Measurements from ENCODE around the gene MICAL3.

MICAL3 gene

DNA sequence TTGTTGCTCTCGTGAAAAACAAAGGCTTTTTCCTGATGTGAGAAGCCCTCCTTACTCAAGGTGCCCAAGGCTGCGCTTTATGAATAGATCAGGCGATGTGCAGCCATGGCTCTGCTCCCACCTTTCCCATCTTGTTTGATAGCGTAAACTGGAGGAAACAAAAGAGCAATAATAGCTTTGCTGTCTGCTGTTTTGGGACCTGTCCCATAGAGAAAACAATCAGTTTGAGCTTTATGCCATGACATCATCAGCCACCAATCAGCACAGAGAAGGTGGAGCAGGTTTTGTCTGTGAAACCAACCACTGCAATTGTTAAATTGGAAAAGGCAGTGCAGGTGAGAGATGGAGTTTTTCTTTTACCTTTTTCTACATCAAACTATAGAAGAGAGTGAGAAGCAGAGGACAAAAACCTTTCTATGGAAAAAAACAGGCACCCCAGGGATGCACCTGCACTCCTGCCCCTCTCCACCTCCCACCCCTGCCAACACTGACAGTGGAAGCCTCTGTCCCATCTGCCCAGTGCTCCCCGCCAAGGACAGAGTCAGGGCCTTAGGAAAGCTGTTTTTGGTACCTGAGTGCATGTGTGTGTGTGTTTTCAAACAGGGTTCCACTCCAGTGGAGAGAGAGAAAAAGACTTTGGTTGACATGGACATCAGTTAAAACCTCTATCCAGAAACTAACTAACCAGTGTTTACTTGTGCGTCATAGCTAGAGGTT lies 80.7 kb downstream of the MICAL3 start:
- ATAC-seq = no peak
- TF ChIP-seq BACH2 (CRISPR knock-in tag; IDR thresholded peaks at IDR 0.05; ENCODE audit: borderline replicate concordance) (no peak), GLIS3 (CRISPR knock-in tag; IDR thresholded peaks at IDR 0.05) (no peak), SNAI2 (CRISPR knock-in tag; IDR thresholded peaks at IDR 0.05) (no peak), ZFP3 (CRISPR knock-in tag; IDR thresholded peaks at IDR 0.05) (no peak), RARB (CRISPR knock-in tag; IDR thresholded peaks at IDR 0.05) (no peak), CSDC2 (CRISPR knock-in tag; IDR thresholded peaks at IDR 0.05) (no peak), ZNF70 (CRISPR knock-in tag; IDR thresholded peaks at IDR 0.05) (no peak), ZNF565 (CRISPR knock-in tag; conservative IDR thresholded peaks at IDR 0.05; ENCODE audit: low read depth) (no peak), PPARA (CRISPR knock-in tag; IDR thresholded peaks at IDR 0.05; ENCODE audit: borderline replicate concordance) (no peak), ZNF8 (CRISPR knock-in tag; IDR thresholded peaks at IDR 0.05) (no peak), ESRRG (CRISPR knock-in tag; IDR thresholded peaks at IDR 0.05) (no peak)
- TF ChIP-seq, protein P1, sequence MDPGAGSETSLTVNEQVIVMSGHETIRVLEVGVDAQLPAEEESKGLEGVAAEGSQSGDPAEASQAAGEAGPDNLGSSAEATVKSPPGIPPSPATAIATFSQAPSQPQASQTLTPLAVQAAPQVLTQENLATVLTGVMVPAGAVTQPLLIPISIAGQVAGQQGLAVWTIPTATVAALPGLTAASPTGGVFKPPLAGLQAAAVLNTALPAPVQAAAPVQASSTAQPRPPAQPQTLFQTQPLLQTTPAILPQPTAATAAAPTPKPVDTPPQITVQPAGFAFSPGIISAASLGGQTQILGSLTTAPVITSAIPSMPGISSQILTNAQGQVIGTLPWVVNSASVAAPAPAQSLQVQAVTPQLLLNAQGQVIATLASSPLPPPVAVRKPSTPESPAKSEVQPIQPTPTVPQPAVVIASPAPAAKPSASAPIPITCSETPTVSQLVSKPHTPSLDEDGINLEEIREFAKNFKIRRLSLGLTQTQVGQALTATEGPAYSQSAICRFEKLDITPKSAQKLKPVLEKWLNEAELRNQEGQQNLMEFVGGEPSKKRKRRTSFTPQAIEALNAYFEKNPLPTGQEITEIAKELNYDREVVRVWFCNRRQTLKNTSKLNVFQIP (CRISPR knock-in tag; IDR thresholded peaks at IDR 0.05; ENCODE audit: borderline replicate concordance, low read depth) = no peak
- TF ChIP-seq, protein P2, sequence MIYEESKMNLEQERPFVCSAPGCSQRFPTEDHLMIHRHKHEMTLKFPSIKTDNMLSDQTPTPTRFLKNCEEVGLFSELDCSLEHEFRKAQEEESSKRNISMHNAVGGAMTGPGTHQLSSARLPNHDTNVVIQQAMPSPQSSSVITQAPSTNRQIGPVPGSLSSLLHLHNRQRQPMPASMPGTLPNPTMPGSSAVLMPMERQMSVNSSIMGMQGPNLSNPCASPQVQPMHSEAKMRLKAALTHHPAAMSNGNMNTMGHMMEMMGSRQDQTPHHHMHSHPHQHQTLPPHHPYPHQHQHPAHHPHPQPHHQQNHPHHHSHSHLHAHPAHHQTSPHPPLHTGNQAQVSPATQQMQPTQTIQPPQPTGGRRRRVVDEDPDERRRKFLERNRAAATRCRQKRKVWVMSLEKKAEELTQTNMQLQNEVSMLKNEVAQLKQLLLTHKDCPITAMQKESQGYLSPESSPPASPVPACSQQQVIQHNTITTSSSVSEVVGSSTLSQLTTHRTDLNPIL (CRISPR knock-in tag; IDR thresholded peaks at IDR 0.05; ENCODE audit: low read depth) = no peak

DNA sequence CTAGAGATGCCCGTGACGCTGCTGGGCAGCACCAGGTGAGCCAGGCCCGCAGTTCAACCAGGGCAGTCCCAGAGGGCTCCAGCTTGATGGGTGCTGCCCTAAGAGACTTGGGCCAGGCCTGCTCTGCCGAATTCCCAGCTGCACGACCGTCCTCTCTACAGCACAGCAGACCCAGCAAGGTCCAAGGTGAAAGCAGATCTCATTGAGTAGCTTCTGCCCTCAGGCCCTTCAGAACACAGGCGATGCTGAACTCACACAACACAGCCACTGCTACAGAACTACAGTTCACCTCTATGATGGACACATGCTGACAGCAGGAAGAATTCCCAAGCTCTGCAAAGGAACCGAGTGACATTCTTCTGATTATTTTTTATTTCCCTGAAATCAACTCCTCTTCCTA lies 81.6 kb downstream of the MICAL3 start:
- no peak for ATAC-seq
- TF ChIP-seq, protein P3, sequence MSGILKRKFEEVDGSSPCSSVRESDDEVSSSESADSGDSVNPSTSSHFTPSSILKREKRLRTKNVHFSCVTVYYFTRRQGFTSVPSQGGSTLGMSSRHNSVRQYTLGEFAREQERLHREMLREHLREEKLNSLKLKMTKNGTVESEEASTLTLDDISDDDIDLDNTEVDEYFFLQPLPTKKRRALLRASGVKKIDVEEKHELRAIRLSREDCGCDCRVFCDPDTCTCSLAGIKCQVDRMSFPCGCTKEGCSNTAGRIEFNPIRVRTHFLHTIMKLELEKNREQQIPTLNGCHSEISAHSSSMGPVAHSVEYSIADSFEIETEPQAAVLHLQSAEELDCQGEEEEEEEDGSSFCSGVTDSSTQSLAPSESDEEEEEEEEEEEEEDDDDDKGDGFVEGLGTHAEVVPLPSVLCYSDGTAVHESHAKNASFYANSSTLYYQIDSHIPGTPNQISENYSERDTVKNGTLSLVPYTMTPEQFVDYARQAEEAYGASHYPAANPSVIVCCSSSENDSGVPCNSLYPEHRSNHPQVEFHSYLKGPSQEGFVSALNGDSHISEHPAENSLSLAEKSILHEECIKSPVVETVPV (CRISPR knock-in tag; IDR thresholded peaks at IDR 0.05) = no peak
- TF ChIP-seq PPARA (CRISPR knock-in tag; IDR thresholded peaks at IDR 0.05; ENCODE audit: borderline replicate concordance) = no peak
- no peak for TF ChIP-seq ESRRG (CRISPR knock-in tag; IDR thresholded peaks at IDR 0.05)
- no peak for TF ChIP-seq ZC3H10 (CRISPR knock-in tag; IDR thresholded peaks at IDR 0.05)
- TF ChIP-seq TCF4 (CRISPR knock-in tag; IDR thresholded peaks at IDR 0.05; ENCODE audit: borderline replicate concordance) = no peak

DNA sequence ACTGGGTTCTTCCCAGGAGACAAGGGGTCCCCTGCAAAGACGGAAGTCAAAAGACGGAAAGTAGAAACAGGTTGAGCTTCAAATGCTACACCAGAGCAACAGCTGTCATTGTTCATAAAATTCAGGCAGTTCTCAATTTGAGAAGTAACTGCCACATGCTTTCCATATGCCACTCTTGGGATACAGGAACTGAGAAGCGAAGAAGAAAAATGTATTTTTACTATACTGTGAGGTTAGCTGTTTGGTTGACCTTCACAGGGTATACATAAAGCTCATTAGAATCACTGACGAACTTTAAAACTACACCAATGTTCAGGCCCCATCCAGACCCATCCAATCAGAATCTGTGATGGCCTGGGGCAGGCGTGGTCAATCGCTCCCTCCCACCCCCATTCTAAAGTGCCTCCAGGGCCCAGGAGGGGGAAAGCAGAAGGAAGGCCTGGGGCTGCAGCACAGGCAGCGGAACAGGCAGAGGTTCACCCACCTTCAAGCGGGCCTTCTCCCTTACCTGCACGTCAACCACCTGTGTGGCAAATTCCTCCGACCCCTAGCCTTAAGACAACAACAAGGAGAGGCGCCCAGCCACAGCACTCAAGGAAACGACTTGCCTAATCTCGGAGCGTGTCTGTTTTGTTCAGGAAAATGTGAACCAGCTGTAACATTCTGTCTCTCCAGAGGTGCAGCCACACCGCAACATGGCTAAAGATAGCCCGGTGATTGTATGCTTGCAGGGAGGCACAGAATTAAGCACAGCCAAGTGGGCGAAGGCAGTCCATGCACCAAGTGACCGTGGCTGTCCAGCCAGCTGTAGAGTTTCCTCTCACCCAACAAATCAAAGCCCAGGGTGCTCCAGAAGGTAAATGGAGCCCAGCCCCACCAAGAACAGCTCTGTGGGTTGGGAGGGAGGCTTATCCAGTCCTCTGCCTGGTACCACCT lies 82.6 kb downstream of the MICAL3 start:
- TF ChIP-seq, protein P4, sequence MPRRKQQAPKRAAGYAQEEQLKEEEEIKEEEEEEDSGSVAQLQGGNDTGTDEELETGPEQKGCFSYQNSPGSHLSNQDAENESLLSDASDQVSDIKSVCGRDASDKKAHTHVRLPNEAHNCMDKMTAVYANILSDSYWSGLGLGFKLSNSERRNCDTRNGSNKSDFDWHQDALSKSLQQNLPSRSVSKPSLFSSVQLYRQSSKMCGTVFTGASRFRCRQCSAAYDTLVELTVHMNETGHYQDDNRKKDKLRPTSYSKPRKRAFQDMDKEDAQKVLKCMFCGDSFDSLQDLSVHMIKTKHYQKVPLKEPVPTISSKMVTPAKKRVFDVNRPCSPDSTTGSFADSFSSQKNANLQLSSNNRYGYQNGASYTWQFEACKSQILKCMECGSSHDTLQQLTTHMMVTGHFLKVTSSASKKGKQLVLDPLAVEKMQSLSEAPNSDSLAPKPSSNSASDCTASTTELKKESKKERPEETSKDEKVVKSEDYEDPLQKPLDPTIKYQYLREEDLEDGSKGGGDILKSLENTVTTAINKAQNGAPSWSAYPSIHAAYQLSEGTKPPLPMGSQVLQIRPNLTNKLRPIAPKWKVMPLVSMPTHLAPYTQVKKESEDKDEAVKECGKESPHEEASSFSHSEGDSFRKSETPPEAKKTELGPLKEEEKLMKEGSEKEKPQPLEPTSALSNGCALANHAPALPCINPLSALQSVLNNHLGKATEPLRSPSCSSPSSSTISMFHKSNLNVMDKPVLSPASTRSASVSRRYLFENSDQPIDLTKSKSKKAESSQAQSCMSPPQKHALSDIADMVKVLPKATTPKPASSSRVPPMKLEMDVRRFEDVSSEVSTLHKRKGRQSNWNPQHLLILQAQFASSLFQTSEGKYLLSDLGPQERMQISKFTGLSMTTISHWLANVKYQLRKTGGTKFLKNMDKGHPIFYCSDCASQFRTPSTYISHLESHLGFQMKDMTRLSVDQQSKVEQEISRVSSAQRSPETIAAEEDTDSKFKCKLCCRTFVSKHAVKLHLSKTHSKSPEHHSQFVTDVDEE (CRISPR knock-in tag; IDR thresholded peaks at IDR 0.05) = no peak
- TF ChIP-seq ESRRG (CRISPR knock-in tag; IDR thresholded peaks at IDR 0.05) = no peak
- TF ChIP-seq ZNF70 (CRISPR knock-in tag; IDR thresholded peaks at IDR 0.05) = no peak
- TF ChIP-seq CSDC2 (CRISPR knock-in tag; IDR thresholded peaks at IDR 0.05) = no peak
- no peak for ATAC-seq

DNA sequence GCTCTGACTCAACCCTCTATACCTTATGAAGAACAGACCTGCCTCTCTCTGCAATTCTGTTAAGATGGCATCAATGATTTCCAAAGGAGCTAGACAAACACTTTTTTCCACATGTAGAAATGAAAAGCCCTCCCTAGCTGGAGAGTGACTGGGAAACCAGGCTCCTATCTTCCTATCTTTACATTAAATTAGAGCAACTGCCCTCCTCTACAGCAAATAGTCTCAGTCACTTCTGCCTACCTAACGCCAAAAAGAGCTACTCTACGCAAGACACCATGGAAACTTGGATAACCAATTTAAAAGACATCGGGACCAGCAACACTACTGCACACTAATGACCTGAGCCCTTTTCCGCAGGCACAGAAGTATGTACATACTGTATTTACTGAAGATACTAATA lies 84.8 kb downstream of the MICAL3 start:
- TF ChIP-seq ZNF565 (CRISPR knock-in tag; conservative IDR thresholded peaks at IDR 0.05; ENCODE audit: low read depth) = no peak
- no peak for TF ChIP-seq ARNTL (CRISPR knock-in tag; IDR thresholded peaks at IDR 0.05; ENCODE audit: borderline replicate concordance, low read depth)
- no peak for TF ChIP-seq SNAI2 (CRISPR knock-in tag; IDR thresholded peaks at IDR 0.05)
- TF ChIP-seq ZNF70 (CRISPR knock-in tag; IDR thresholded peaks at IDR 0.05) = no peak

More for the DNA sequence above, 84.8 kb downstream of the MICAL3 start:
- no peak for ATAC-seq
